NCI-H526 treated with DMSO at 0.1 percent for 48 hours (cell line): ENCODE data around the gene NOXRED1.

Experiments
- DNase-seq: peaks from one replicate; lab custom pipeline; 2025; lab: John Stamatoyannopoulos, UW

NOXRED1 gene

DNA sequence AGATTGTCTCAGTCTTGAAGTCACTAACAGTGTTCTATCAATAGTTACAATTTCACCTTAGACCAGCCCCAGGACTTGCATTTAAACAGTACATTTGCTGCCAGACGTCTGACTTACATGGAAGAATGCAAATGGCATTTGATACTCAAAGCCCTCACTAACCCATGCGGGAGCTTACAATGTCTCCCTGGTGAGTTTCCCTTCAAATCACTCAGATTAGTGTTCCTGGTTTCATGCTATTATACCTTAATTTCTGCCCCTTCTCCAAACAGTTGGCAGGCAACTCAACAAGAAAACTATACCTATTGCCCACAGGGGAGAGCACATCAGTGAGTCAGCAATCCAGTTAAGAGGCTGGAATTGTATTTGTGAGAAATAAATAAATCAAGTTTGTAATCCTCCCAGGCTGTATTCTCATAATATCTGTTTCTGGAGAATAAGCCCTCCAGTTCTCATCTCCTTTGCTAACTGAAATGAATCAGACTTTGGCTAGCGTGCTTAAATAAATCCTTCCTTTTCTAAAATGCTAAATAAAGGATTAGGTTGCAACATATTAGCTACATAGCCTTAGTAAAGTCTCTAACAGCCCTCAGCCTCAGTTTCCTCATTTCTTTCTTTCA is 78.8 kb downstream of the NOXRED1 start:
- DNase-seq: no peak
